IMR-90 (cell line): ENCODE measurements around the gene PLA2G2C. TPM values are rescaled to one million over a fixed set of nuclear protein-coding genes. Genes with fewer than 3 reads are reported as not detected.

Experiments used
- ATAC-seq: fragments of 200-7000 bp; cut with Tn5 transposase; 2 replicates; pipeline ENCODE4 v1.9.1; 2020; ENCODE audit warnings: low read depth, mild to moderate bottlenecking, moderate library complexity
- BruUV-seq: library from RNA; stranded (reverse); fragments of 400-500 nt; replicated peaks from 2 replicates; lab custom pipeline; 2021; lab: Mats Ljungman, UMichigan
- CTCF ChIA-PET: fragments of 300-600 bp; formaldehyde crosslinking; extraction: SDS; loops from one replicate; lab custom pipeline; 2021; ENCODE audit warnings: antibody characterized with exemption; lab: Yijun Ruan, JAX
- POLR2A ChIA-PET: fragments of 300-600 bp; sonication (Branson Sonifier 250); formaldehyde crosslinking; loops from one replicate; lab custom pipeline; 2022; ENCODE audit warnings: antibody characterized with exemption; ENCODE audit not compliant: unreplicated experiment; lab: Charles Lee
- DNase-seq: peaks from one replicate; pipeline ENCODE4 v3.0.0; 2013
- H2AFZ ChIP-seq: replicated peaks from 2 replicates; pipeline ENCODE3; 2013; ENCODE audit warnings: low read length, mild to moderate bottlenecking; ENCODE audit not compliant: poor library complexity
- H2AK5ac ChIP-seq: 2 replicates; pipeline ENCODE4 v1.6.1; 2013; ENCODE audit warnings: low read depth, low read length, inconsistent platforms
- H2AK9ac ChIP-seq: replicated peaks from 2 replicates; pipeline ENCODE3; 2013; ENCODE audit warnings: mild to moderate bottlenecking, low read depth, low read length, moderate library complexity; ENCODE audit not compliant: poor library complexity
- H2BK120ac ChIP-seq: 2 replicates; pipeline ENCODE4 v1.6.1; 2013; ENCODE audit warnings: low read depth, low read length, inconsistent platforms
- H2BK15ac ChIP-seq: 3 replicates; pipeline ENCODE4 v1.6.1; 2013; ENCODE audit warnings: low read depth, low read length, inconsistent platforms
- H2BK20ac ChIP-seq: 2 replicates; pipeline ENCODE4 v1.6.1; 2013; ENCODE audit warnings: low read depth, mild to moderate bottlenecking, inconsistent platforms, low read length, moderate library complexity
- H2BK5ac ChIP-seq: 2 replicates; pipeline ENCODE4 v1.6.1; 2013; ENCODE audit warnings: mild to moderate bottlenecking, low read depth, low read length, inconsistent platforms; ENCODE audit not compliant: poor library complexity, severe bottlenecking
- H3K14ac ChIP-seq: replicated peaks from 2 replicates; pipeline ENCODE4 v1.6.1; 2013; ENCODE audit warnings: low read depth, low read length, inconsistent platforms
- H3K18ac ChIP-seq: 2 replicates; pipeline ENCODE4 v1.6.1; 2013; ENCODE audit warnings: low read depth, low read length, control low read depth
- H3K23ac ChIP-seq: 2 replicates; pipeline ENCODE4 v1.6.1; 2013; ENCODE audit warnings: low read depth, low read length, inconsistent platforms
- H3K27ac ChIP-seq: 2 replicates; pipeline ENCODE4 v1.5.1; 2013; ENCODE audit warnings: mild to moderate bottlenecking, control low read depth, low read length; ENCODE audit not compliant: insufficient read depth
- H3K27me3 ChIP-seq: 2 replicates; pipeline ENCODE4 v1.6.1; 2013; ENCODE audit warnings: low read length; ENCODE audit not compliant: control insufficient read depth, insufficient read depth
- H3K36me3 ChIP-seq: 2 replicates; pipeline ENCODE4 v1.6.1; 2013; ENCODE audit warnings: low read length, mixed read lengths; ENCODE audit not compliant: control insufficient read depth, insufficient read depth
- H3K4ac ChIP-seq: 2 replicates; pipeline ENCODE4 v1.6.1; 2013; ENCODE audit warnings: low read depth, low read length, inconsistent platforms
- H3K4me1 ChIP-seq: 2 replicates; pipeline ENCODE4 v1.6.1; 2013; ENCODE audit warnings: low read length, mixed read lengths; ENCODE audit not compliant: control insufficient read depth, insufficient read depth
- H3K4me2 ChIP-seq: 2 replicates; pipeline ENCODE4 v1.6.1; 2013; ENCODE audit warnings: low read depth, mild to moderate bottlenecking, control low read depth, low read length, moderate library complexity
- H3K4me3 ChIP-seq: 2 replicates; pipeline ENCODE4 v1.5.1; 2013; ENCODE audit warnings: low read depth, mild to moderate bottlenecking, control low read depth, low read length, moderate library complexity; ENCODE audit not compliant: insufficient read depth
- H3K56ac ChIP-seq: 2 replicates; pipeline ENCODE4 v1.6.1; 2013; ENCODE audit warnings: low read length, inconsistent platforms; ENCODE audit not compliant: insufficient read depth; ENCODE audit errors: extremely low read depth
- H3K79me1 ChIP-seq, 2 experiments: 2 replicates each; pipeline ENCODE4 v1.6.1; 2013; ENCODE audit warnings: low read length in 2 of 2, inconsistent platforms in 1 of 2, low read depth in 1 of 2
- H3K9ac ChIP-seq: 2 replicates; pipeline ENCODE4 v1.6.1; 2013; ENCODE audit warnings: low read depth, low read length, control low read depth
- H3K9me1 ChIP-seq: 2 replicates; pipeline ENCODE4 v1.6.1; 2013; ENCODE audit warnings: low read length, inconsistent platforms; ENCODE audit not compliant: insufficient read depth
- H3K9me3 ChIP-seq: 2 replicates; pipeline ENCODE4 v1.6.1; 2013; ENCODE audit warnings: low read length; ENCODE audit not compliant: control insufficient read depth, insufficient read depth
- H4K20me1 ChIP-seq: 2 replicates; pipeline ENCODE4 v1.6.1; 2013; ENCODE audit warnings: low read length, inconsistent platforms; ENCODE audit not compliant: insufficient read depth
- H4K5ac ChIP-seq: 2 replicates; pipeline ENCODE4 v1.6.1; 2013; ENCODE audit warnings: mild to moderate bottlenecking, low read depth, low read length, control low read depth
- H4K8ac ChIP-seq, 2 experiments: 2 replicates each; pipeline ENCODE4 v1.6.1; 2013; ENCODE audit warnings: low read depth in 2 of 2, low read length in 2 of 2, control low read depth in 1 of 2, inconsistent platforms in 1 of 2
- H4K91ac ChIP-seq: 2 replicates; pipeline ENCODE4 v1.6.1; 2013; ENCODE audit warnings: low read depth, low read length, inconsistent platforms; ENCODE audit not compliant: insufficient read depth
- BHLHE40 ChIP-seq: fragments of 150-350 bp; IDR thresholded peaks from 2 replicates; pipeline ENCODE4 v1.6.1; 2016; ENCODE audit warnings: mild to moderate bottlenecking, low read depth, low read length
- CEBPB ChIP-seq: IDR thresholded peaks from 2 replicates; pipeline ENCODE4 v1.6.1; 2012; ENCODE audit warnings: low read depth, low read length, improper control_type of control experiment
- CHD1 ChIP-seq: IDR thresholded peaks from 2 replicates; pipeline ENCODE4 v1.6.1; 2012; ENCODE audit warnings: low read depth, low read length, improper control_type of control experiment
- CTCF ChIP-seq: conservative IDR thresholded peaks from 2 replicates; pipeline ENCODE4 v1.5.1; 2012; ENCODE audit warnings: mild to moderate bottlenecking, low read depth, low read length, improper control_type of control experiment
- ELK1 ChIP-seq: fragments of 150-350 bp; IDR thresholded peaks from 2 replicates; pipeline ENCODE4 v1.6.1; 2016; ENCODE audit warnings: low read depth, mild to moderate bottlenecking, low read length, moderate library complexity, borderline replicate concordance
- FOS ChIP-seq: fragments of 150-350 bp; IDR thresholded peaks from 2 replicates; pipeline ENCODE4 v1.6.1; 2016; ENCODE audit warnings: low read depth, low read length
- MAFK ChIP-seq: IDR thresholded peaks from 2 replicates; pipeline ENCODE4 v1.6.1; 2012; ENCODE audit warnings: low read depth, low read length, improper control_type of control experiment
- MAZ ChIP-seq: IDR thresholded peaks from 2 replicates; pipeline ENCODE4 v1.6.1; 2012; ENCODE audit warnings: low read depth, mild to moderate bottlenecking, low read length, improper control_type of control experiment, moderate library complexity, borderline replicate concordance
- MXI1 ChIP-seq: IDR thresholded peaks from 2 replicates; pipeline ENCODE4 v1.6.1; 2012; ENCODE audit warnings: low read depth, mild to moderate bottlenecking, low read length, moderate library complexity, borderline replicate concordance
- NFE2L2 ChIP-seq: fragments of 150-350 bp; IDR thresholded peaks from 2 replicates; pipeline ENCODE4 v1.6.1; 2016; ENCODE audit warnings: low read depth, mild to moderate bottlenecking, low read length
- POLR2A ChIP-seq: IDR thresholded peaks from 2 replicates; pipeline ENCODE4 v1.6.1; 2012; ENCODE audit warnings: mild to moderate bottlenecking, low read depth, low read length
- RCOR1 ChIP-seq: IDR thresholded peaks from 2 replicates; pipeline ENCODE4 v1.6.1; 2012; ENCODE audit warnings: mild to moderate bottlenecking, low read length, improper control_type of control experiment; ENCODE audit not compliant: insufficient replicate concordance
- RFX5 ChIP-seq: IDR thresholded peaks from 2 replicates; pipeline ENCODE4 v1.8.0; 2012; ENCODE audit warnings: low read depth, mild to moderate bottlenecking, low read length, moderate library complexity
- SMC3 ChIP-seq: fragments of 150-350 bp; IDR thresholded peaks from 2 replicates; pipeline ENCODE4 v1.6.1; 2016; ENCODE audit warnings: low read depth, mild to moderate bottlenecking, antibody characterized with exemption, low read length, moderate library complexity
- USF2 ChIP-seq: fragments of 150-350 bp; IDR thresholded peaks from 2 replicates; pipeline ENCODE4 v1.6.1; 2017; ENCODE audit warnings: mild to moderate bottlenecking, antibody characterized with exemption, low read length, low read depth
- WGBS, 2 experiments: methylation state at CpG; one replicate each; pipeline versions ENCODE4 v1.1.5 to v1.1.7; 2013; ENCODE audit warnings: missing lambda C conversion rate in 2 of 2; ENCODE audit not compliant: insufficient read length in 1 of 2; ENCODE audit errors: extremely low coverage in 2 of 2; 5-methylcytosine and 5-hydroxymethylcytosine counted together
- dilution Hi-C: fragments of 300-500 bp; cut with HindIII; formaldehyde crosslinking; loops from one replicate; pipeline ENCODE4 v1.14.3; 2018; ENCODE audit warnings: low sequenced_read_pairs; ENCODE audit not compliant: unreplicated experiment
- in situ Hi-C: fragments of 300-500 bp; cut with MboI; formaldehyde crosslinking; loops from 3 replicates; pipeline ENCODE4 v1.14.3; 2019; ENCODE audit warnings: low sequenced_read_pairs, inconsistent platforms, mixed read lengths
- intact Hi-C: fragments of 100-400 bp; cut with micrococcal nuclease; formaldehyde crosslinking; loops from 2 replicates; pipeline ENCODE4 v1.10.0; 2022
- polyA plus RNA-seq, 3 experiments: library from polyadenylated mRNA; depleted of rRNA; stranded (reverse); fragments of >200 nt; gene quantifications; 2 replicates each; pipeline ENCODE4 v1.2.3, GENCODE V29; 2012; ENCODE audit warnings: low replicate concordance in 1 of 3
- total RNA-seq: library from RNA; depleted of rRNA; stranded (reverse); fragments of >200 nt; gene quantifications from 2 replicates; pipeline ENCODE4 v1.2.3, GENCODE V29; 2012

The PLA2G2C gene
- total and polyA plus RNA-seq, 2 of the 4 experiments (the other 2 are of a cell fraction): not detected

- Histone ChIP-seq H3K27me3 (peaks cover 26% of the 10 kb centered on the region), H4K5ac (no peak overlapping the region), H3K23ac (no peak overlapping the region), H2AK9ac (no peak overlapping the region), H2BK120ac (no peak overlapping the region), H3K4ac (no peak overlapping the region), H2BK15ac (no peak overlapping the region), H3K27ac (no peak overlapping the region), H4K20me1 (no peaks in the 10 kb centered on the region), H3K9me1 (no peaks in the 10 kb centered on the region), H3K36me3 (no peaks in the 10 kb centered on the region), H2BK5ac (no peak overlapping the region), H2AK5ac (no peak overlapping the region), H2AFZ (no peak overlapping the region), H4K8ac (no peak overlapping the region), H3K4me2 (no peak overlapping the region), H3K9ac (no peak overlapping the region), H4K91ac (no peak overlapping the region), H3K56ac (no peak overlapping the region), H2BK20ac (no peak overlapping the region), H3K18ac (no peak overlapping the region), H3K14ac (no peak overlapping the region), H3K9me3 (no peaks in the 10 kb centered on the region), H3K4me3 (no peak overlapping the region), H3K4me1 (0 out of 2 replicates have a peak, but pooled peaks cover 2% of the 10 kb centered on the region), H3K79me1 (no peaks in the 10 kb centered on the region)
- no peak for ATAC-seq
- BruUV-seq: no TSS peak
- dilution Hi-C loops (no loop called here), in situ Hi-C loops (no loop called here), intact Hi-C loops (no loop called here)
- ChIA-PET CTCF (interaction anchor here (0.6 kb wide), 1 partner anchor 22 kb away, joined by 4 read pairs; no protein-coding TSS in a partner anchor), POLR2A (no interaction called here)
- DNase-seq: no peak
- WGBS, 2 experiments: 37% methylated on average over 2 of the region's 6 CpGs; no CpG with 5 or more reads in 1 of the 2 experiments
- TF ChIP-seq CEBPB (no peak), USF2 (no peak), MAZ (no peak), POLR2A (no peak), MAFK (no peak), BHLHE40 (no peak), MXI1 (no peak), CHD1 (no peak), SMC3 (no peak), RFX5 (no peak), RCOR1 (no peak), ELK1 (no peak), CTCF (no peak), NFE2L2 (no peak), FOS (no peak)
These were observed 48.6 kb upstream of the PLA2G2C start for GRCh38 chr1:20234788-20235535.
